Stimulated activated CD4-positive, alpha-beta T cell treated with anti-CD3 and anti-CD28 coated beads, Interleukin-2, amount 100 ng/mL, for 24 hours (primary cell): ENCODE results near the gene TMEM50A.
"Not testable (repeated sequence)": the region's sequence is repeated elsewhere in the genome, so short reads cannot be mapped to it uniquely, and the experiment has no call there.

Source experiments
- DNase-seq, 2 donors: peaks; one replicate each; pipeline ENCODE4 v3.0.0-alpha.2; 2020

The TMEM50A gene

GRCh38 chr1:25338188-25338981 is at the start of gene TMEM50A:
Gene TMEM50A, plus strand, starts transcription at chr1:25338334. Its CDS starts 2,153 bp downstream, at chr1:25340487.
- peak; percentile 91 for DNase-seq

- DNase-seq: not testable (repeated sequence)
Observed at GRCh38 chr1:25288573-25289101, 49.5 kb upstream of the TMEM50A start.

DNA sequence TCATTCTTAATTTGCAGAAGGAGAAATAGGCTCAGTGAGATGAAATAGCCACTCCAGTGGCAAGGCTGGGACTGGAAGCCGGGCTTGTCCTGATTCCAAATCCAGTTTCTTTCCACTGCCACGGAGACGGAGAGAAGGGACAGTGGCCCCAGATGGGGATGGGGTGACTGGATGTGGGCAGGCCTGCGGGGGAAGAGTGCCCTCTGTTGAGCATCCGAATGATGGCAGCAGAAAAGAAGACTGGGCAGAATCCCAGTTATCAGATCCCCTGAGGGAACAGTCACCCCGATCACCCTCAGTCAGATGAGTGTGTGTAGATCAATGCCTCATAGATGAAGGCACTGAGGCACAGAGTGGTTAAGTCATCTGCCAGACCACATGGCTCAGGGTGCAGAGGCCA is 48.1 kb upstream of the TMEM50A start:
- DNase-seq: peak in 1 of 2 donors; percentile 8

GRCh38 chr1:25293426-25293825 is 44.7 kb upstream of the TMEM50A start:
- not testable (repeated sequence) for DNase-seq

- DNase-seq: not testable (repeated sequence)
Observed at GRCh38 chr1:25294889-25295826, 43.0 kb upstream of the TMEM50A start.

DNA sequence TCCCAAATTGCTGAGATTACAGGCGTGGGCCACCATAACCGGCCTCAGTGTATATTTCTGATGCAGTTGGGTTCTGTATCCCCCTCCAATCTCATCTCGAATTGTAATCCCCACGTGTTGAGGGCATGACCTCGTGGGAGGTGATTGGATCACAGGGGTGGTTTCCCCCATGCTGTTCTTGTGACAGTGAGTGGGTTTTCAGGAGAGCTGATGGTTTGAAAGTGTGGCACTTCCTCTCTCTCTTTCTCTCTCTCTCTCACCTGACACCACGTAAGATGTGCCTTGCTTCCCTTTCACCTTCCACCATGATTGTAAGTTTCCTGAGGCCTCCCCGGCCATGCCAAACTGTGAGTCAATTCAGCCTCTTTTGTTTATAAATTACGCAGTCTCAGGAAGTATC is 41.6 kb upstream of the TMEM50A start:
- not testable (repeated sequence) for DNase-seq

- DNase-seq: not testable (repeated sequence)
Observed at GRCh38 chr1:25300729-25301128, 37.4 kb upstream of the TMEM50A start.

- not testable (repeated sequence) for DNase-seq
Observed at GRCh38 chr1:25302330-25302729, 35.8 kb upstream of the TMEM50A start.

GRCh38 chr1:25304936-25305335 is 33.2 kb upstream of the TMEM50A start:
- not testable (repeated sequence) for DNase-seq

GRCh38 chr1:25308168-25308567 is 30.0 kb upstream of the TMEM50A start:
- DNase-seq: not testable (repeated sequence)

DNA sequence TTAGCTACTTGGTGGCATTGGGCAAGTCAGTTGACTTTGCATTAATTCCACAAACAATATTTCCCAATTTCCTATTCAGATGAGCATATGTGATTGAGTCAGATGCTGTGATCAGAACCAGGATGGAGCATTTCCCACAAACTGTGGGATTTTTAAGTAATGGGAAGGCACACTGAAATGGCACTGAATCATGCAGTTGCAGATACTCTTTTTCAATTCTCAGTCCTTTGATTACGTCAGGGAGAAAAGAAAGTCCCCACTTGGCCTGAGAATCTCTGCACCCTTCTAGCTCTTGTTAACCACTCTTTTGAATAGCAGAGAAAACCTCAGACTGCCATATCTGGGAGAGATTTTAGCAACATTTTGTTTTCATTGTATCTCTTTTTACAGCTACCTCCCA is 29.0 kb upstream of the TMEM50A start:
- DNase-seq: not testable (repeated sequence)

GRCh38 chr1:25309486-25309885 is 28.6 kb upstream of the TMEM50A start:
- DNase-seq: not testable (repeated sequence)

DNA sequence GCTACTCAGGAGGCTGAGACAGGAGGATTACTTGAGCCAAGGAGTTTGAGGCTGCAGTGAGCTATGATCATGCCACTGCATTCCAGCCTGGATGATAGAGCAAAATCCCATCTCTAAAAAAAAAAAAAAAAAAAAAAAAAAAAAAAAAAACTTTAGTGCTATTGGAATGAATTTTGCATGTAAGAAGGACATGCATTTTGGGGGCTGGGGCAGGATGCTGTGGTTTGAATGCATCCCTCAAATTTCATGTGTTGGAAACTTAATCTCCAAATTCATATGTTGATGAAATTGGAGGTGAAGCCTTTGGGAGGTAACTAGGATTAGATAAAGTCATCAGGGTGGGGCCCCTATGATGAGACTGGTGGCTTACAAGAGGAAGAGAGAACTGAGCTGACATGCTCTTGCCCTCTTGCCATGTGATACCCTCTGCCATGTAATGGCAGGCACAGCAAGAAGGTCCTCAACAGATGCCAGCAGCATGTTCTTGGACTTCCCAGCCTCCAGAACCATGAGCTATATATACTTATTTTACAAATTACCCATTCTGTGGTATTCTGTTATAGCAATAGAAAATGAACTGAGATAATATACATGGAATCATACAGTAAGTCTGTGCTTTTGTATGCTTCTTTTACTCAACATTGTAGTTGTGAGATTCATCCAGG is 25.2 kb upstream of the TMEM50A start:
- DNase-seq: not testable (repeated sequence)

- DNase-seq: not testable (repeated sequence)
Observed at GRCh38 chr1:25320314-25320938, 17.7 kb upstream of the TMEM50A start.

DNA sequence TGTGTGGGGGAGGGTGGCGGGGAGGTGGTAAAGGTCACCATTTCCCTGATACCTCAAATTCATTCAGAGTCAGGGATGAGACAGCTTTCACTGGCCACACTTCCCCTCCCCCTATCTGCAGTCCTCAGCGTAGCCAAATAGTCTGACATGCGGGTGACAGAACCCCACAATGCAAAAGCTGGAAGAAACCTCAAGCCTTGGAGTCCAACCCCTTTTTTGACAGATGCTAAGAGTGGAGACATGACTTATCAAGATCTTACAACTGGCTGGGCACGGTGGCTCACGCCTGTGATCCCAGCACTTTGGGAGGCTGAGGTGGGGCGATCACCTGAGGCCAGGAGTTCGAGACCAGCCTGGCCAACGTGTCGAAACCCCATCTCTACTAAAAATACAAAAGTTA is 16.0 kb upstream of the TMEM50A start:
- DNase-seq: not testable (repeated sequence)

- not testable (repeated sequence) for DNase-seq
Observed at GRCh38 chr1:25324407-25324806, 13.7 kb upstream of the TMEM50A start.

- DNase-seq: not testable (repeated sequence)
Observed at GRCh38 chr1:25327864-25328790, 10.0 kb upstream of the TMEM50A start.

GRCh38 chr1:25328791-25329185 is 9.3 kb upstream of the TMEM50A start:
- DNase-seq: not testable (repeated sequence)

- not testable (repeated sequence) for DNase-seq
Observed at GRCh38 chr1:25329336-25329735, 8.8 kb upstream of the TMEM50A start.

DNA sequence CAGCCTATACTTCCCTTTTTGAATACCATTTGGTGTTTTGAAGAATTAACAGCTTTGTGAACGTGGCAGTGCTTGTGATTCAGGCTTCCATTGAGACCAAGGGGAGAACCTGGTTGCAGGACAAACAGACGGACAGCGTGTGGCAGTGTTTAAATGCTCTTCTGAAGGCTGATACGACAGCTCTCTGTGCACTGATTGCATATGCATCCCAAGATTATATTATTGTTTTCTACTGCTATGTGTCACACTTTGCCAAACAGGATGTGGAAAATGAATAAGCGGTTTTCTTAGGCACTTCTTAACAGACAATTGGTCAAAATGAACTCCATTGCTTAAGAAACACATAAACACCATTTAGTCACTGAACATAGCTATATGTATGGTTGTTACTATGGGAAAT is 8.2 kb upstream of the TMEM50A start:
- DNase-seq: not testable (repeated sequence)

DNA sequence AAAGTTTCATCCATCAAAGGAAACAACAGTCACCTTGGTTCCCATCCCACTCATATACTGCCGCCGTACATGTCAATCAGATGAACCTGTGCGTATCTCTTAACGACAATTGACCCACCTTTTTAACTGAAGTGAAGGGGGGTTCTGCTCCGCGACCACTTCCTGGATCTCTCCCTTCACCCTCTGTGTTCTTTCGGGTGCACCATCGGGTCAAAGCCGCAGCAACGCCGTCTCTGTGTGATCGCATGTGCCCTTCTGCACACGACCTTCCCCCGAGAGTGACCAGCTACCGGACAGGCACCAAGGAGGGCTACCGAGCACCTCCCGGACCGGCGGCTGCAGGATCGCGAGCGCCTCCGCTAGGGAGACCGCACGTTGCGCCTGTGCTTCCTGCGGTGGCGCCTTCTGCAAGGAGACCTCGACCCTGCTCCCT is 1.2 kb upstream of the TMEM50A start:
- DNase-seq: peak; percentile 21 to 38
